Measurements from ENCODE around the gene PITPNB.

PITPNB gene

GRCh38 chr22:27919942-27920755 is 1.1 kb upstream of the PITPNB start:
- peak; percentile 21 for DNase-seq (ENCODE audit: low read depth)

DNA sequence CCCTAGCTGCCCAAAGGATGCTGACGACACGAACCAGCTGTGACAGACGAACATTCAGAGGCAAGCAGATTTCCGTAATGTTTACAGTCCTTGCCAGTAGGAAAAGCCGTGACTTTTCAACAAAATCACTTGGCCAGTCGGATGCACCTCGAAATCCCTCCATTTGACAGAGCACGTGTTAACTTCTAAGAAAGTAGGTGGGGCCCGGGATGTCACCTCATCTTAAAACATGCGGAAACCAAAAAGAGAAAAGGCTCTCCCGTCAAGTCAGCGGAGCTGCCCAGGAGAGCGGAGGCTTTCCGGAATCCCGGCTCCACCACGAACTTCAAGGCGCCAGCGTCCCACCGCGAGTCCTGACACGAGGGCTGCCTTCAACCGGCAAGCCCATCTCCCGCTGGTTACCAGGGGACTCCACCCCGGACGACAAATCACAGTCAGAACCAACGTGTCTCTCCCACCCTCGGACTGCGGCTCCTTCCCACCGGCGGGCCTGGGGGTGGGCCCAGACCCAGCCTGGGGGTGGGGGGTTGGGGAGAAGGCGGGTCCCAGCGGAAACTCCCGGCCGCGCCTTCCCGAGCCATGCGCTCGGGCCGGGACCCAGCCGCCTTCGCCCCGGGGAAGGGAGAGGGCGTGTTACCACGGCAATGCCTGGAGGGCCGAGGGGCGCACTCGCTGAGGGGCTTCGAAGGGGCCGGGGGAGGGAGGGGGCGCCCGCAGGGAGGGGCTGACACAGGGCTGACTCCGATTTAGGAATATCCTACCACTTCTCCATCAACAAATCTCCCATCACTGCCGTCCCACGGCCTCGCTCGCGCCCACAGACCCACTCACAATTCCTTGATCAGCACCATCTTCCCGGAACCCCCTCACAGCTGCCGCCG is 475 bp downstream of the PITPNB start:
- peak; percentile 66 for DNase-seq (ENCODE audit: low read depth)

GRCh38 chr22:27915986-27916385 is 3.1 kb downstream of the PITPNB start:
- DNase-seq (ENCODE audit: low read depth) = no peak

- DNase-seq (ENCODE audit: low read depth) = no peak
Observed at GRCh38 chr22:27913162-27913741, 5.8 kb downstream of the PITPNB start.

- no peak for DNase-seq (ENCODE audit: low read depth)
Observed at GRCh38 chr22:27912101-27912500, 7.0 kb downstream of the PITPNB start.

DNA sequence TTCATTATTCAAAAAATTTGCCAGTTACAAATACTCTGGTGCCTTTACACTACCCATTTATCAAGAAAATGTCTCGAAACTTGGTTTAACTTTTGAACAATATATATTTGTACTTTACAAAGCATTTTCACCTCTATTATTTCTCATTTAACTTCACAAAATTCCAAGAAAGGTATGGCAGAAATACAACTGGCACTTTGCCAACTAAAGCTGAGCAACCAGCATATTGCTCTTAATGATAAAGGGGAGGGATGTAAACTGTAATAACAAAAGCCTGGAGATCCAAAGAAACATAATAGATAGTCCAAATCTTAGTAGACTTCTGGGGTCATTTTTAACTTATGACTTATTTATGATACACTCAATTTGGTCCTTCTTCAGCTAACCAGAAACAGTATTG is 7.7 kb downstream of the PITPNB start:
- no peak for DNase-seq (ENCODE audit: low read depth)

- no peak for DNase-seq (ENCODE audit: low read depth)
Observed at GRCh38 chr22:27906241-27906640, 12.8 kb downstream of the PITPNB start.

GRCh38 chr22:27905653-27906052 is 13.4 kb downstream of the PITPNB start:
- no peak for DNase-seq (ENCODE audit: low read depth)

DNA sequence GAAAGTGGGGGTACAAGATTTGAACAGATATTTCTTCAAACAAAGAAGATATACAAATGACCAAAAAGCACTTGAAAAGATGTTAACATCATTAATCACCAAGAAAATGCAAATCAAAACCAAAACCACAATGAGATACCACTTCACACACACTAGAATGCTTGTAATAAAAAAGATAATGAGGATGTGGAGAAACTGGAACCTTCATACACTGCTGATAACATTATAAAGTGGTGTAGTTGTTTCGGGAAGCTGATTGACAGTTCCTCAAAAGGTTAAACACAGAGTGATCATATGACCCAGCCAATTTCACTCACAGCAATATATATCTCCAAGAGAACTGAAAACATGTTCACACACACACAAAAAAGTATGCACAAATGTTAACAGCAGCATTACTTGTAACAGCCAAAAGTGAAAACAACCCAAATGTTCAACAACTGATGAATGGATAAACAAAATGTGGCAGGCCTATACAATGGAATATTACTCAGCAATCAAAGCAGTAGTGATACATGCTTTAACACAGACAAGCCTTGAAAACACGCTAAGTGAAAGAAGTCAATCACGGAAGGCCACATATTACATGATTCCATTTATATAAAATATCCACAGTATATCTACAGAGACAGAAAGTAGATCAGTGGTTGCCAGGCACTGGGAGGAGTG is 15.1 kb downstream of the PITPNB start:
- DNase-seq (ENCODE audit: low read depth) = no peak

DNA sequence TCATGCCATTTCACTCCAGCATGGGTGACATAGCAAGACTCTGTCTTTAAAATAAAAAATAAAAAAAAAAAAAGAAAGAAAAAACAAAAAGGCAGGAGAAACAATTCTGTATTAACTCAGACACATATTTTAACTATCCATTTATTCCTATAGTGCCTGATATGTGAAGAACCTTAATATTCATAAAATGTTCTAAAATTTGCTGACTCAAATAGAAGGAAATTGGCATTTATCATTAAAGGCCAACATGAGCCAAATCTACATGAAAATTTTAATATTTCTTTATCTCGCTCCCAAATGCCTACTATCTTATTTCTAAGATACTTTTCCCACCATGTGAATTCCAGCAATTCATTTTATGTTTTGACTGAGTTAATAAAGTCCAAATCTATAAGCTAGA is 18.9 kb downstream of the PITPNB start:
- no peak for DNase-seq (ENCODE audit: low read depth)

DNA sequence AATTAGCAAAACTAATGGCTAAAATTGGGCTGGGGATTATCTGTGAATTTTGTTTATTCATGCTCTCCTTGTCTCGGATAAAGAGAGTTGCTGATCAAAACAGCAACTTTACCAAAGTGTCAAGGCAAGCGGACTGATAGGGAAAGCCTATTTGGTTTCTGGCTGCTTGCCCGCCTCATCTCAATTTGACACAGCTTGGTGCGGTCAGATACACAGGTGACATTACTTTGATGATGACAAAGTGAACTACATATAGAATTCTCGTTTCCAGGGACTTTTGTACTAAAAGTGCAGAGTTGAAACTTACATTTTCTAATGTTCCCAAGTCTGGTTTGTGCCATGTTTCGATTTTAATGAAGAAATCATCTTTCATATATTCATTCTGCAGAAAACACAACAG is 22.8 kb downstream of the PITPNB start:
- no peak for DNase-seq (ENCODE audit: low read depth)

- DNase-seq (ENCODE audit: low read depth) = no peak
Observed at GRCh38 chr22:27895600-27895999, 23.5 kb downstream of the PITPNB start.

DNA sequence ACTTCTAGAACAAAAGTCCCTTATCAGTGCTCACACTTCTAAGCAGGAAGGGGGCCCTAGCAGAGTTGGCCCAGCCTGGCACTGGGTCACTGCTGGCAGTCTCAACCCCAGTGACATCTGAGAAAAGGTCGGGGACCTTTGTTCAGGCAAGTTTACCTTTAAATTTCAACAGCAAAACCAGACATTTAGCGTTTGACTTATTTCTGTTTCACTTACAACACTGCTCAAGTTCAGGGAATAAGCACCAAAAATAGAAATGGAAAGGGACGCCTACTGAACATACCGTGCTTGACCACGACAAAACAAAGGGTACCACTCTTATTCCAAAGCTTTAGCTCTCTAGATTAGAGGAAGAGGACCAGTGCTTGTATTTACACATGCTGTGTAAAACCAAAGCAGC is 26.2 kb downstream of the PITPNB start:
- no peak for DNase-seq (ENCODE audit: low read depth)

DNA sequence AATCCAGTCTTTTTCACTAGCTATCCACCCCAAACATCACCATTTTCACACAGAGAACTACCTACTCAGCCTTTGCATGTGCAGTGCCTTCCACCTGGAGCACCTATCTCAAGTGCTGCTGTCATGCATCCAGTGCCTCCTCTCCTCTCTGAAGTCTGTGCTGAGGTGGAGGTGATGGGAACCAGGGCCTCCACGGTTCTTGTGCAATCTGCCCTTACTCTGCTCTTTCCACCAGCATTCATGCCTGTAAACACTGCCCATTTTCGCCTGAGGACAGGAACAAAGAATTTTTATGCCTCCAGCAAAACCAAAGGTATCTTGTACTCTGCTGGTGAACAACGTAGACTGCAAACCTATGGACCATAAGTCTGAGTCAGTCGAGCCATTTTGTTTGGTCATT is 27.0 kb downstream of the PITPNB start:
- no peak for DNase-seq (ENCODE audit: low read depth)

- no peak for DNase-seq (ENCODE audit: low read depth)
Observed at GRCh38 chr22:27888310-27888709, 30.7 kb downstream of the PITPNB start.

DNA sequence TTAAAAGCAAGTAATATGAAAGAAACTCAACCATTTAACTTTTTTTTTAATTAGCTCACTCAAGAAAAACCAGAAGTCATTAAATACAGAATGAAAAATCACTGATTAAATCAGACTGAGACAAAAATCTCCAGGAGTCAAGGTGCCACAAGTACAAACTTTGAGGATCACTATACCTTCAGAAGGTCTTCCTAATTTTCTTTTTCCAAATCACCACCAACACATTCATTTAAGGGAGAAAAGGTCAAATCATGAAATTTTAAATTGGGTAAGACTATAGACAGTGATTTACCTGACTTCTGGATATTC is 32.3 kb downstream of the PITPNB start:
- no peak for DNase-seq (ENCODE audit: low read depth)

GRCh38 chr22:27885977-27886842 is 32.8 kb downstream of the PITPNB start:
- peak; percentile 25 for DNase-seq (ENCODE audit: low read depth)

DNA sequence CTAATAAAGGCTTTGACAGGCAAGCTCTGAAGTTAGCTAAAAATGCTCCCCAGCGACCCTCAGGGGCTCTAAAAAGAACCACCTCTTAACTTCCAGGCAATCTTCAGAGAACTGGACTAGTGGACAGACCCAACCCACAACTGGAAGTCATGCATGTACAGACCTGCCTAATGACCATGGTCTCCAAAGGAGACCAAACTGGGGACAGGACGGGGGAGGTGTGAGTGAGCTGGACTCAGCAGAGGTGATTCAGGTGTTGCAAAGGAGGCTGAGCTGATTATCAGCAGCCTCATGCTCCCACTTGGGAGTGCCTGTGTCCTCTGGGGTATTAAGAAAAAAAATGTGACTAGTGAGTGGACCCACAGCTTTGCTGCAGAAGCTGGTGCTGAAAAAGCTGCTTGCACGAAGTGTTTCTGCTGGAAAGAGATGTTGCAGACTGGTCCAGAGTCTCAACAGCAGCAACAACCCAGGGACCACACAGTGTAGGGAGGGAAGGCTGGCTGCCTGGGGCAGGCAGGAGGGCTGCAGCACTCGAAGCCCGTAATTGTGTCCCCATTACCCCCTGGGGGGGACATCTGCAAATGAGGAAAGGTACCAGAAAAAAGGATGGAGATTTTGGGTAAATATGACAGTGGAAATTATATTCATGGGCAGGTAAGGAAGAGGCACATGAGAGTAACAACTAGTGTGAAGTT is 35.3 kb downstream of the PITPNB start:
- no peak for DNase-seq (ENCODE audit: low read depth)

GRCh38 chr22:27882507-27883290 is 36.4 kb downstream of the PITPNB start:
- DNase-seq (ENCODE audit: low read depth) = no peak

DNA sequence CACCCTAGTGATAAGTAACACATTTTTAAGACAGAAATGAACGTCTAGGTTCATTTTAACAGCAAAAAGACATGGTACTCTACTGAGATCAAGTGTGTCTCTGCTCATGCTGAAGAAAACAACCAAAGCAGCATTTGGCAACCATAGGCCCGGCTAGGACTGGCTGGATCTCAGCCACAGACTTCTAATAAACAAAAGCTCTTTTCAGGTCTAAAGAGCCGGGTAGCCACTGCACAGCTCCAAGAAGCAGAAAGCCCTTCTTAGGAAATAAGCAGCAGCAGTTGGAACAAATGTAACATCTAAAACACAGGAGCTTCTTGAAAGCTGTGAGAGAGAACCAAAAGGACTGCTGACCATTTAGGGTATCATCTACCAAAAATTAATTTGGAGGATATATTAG is 37.6 kb downstream of the PITPNB start:
- no peak for DNase-seq (ENCODE audit: low read depth)

All from stimulated activated CD4-positive, alpha-beta T cell treated with anti-CD3 and anti-CD28 coated beads, Interleukin-2, amount 100 ng/mL, for 4 hours (primary cell).